ENCODE results near the gene ASTN1.

DNA sequence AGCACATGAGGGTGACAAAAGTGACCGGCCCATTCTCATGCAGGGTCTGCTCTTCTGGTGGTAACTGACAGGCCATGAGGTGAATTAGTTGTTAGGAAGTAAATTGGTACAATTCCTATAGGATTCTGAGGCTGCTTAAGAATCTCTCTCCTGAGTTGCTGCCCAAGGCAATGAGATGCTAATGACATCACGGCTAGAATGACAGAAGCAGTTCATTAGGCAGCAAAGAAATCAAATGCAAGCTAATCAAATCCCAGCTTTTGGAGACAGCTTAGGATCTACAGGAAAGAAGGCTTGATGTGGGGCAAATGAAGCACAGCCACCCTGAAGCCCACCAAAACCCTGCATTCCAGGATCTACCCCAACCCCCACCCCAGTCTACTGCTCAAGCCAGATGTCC, 265.2 kb downstream of the ASTN1 start:
- TF ChIP-seq EZH2 (IDR thresholded peaks at IDR 0.05) (no peak), FOXP2 (optimal IDR thresholded peaks at IDR 0.05; ENCODE audit: control extremely low read depth, extremely low read length, insufficient read depth) (no peak), POLR2AphosphoS5 (IDR thresholded peaks at IDR 0.05; ENCODE audit: borderline replicate concordance, low read depth, low read length) (no peak)
